Lung (tissue), 12 donors: Measurements from ENCODE around the gene LTA. TPM values are rescaled to one million over a fixed set of nuclear protein-coding genes. Genes with fewer than 3 reads are reported as not detected.

Experiments
- ATAC-seq: fragments of 200-7000 bp; cut with Tn5 transposase; one replicate; pipeline ENCODE4 v1.9.1; 2020; ENCODE audit warnings: moderate number of reproducible peaks; ENCODE audit not compliant: insufficient read depth, low FRiP score
- DNase-seq, 3 donors: peaks; one replicate each; pipeline ENCODE4 v3.0.0-alpha.2; 2013 to 2017
- H3K27ac ChIP-seq, 2 donors: one replicate each; pipeline ENCODE4 v1.5.1; 2013; ENCODE audit warnings: mild to moderate bottlenecking in 2 of 2, moderate library complexity in 2 of 2, control low read depth in 1 of 2, inconsistent platforms in 1 of 2, low read depth in 1 of 2, low read length in 1 of 2
- H3K27me3 ChIP-seq, 3 donors: one replicate each; pipeline ENCODE4 v1.5.1; 2013; ENCODE audit warnings: low read length in 2 of 3; ENCODE audit not compliant: control insufficient read depth in 3 of 3, insufficient read depth in 3 of 3
- H3K36me3 ChIP-seq, 4 donors: one replicate each; pipeline ENCODE4 v1.5.1; 2013; ENCODE audit warnings: low read length in 4 of 4, mild to moderate bottlenecking in 1 of 4, moderate library complexity in 1 of 4; ENCODE audit not compliant: control insufficient read depth in 4 of 4, insufficient read depth in 4 of 4
- H3K4me1 ChIP-seq, 5 donors: one replicate each; pipeline ENCODE4 v1.5.1; 2013; ENCODE audit warnings: low read length in 5 of 5, mild to moderate bottlenecking in 2 of 5, moderate library complexity in 1 of 5; ENCODE audit not compliant: control insufficient read depth in 5 of 5, insufficient read depth in 5 of 5
- H3K4me3 ChIP-seq: one replicate; pipeline ENCODE4 v1.5.1; 2013; ENCODE audit warnings: mild to moderate bottlenecking, control low read depth, moderate library complexity
- H3K9ac ChIP-seq, 2 donors: one replicate each; pipeline ENCODE4 v1.5.1; 2013; ENCODE audit warnings: low read length in 2 of 2, control low read depth in 1 of 2; ENCODE audit not compliant: insufficient read depth in 1 of 2
- H3K9me3 ChIP-seq, 4 donors: one replicate each; pipeline ENCODE4 v1.5.1; 2013; ENCODE audit warnings: low read length in 3 of 4, mild to moderate bottlenecking in 1 of 4, moderate library complexity in 1 of 4; ENCODE audit not compliant: control insufficient read depth in 4 of 4, insufficient read depth in 3 of 4
- WGBS, 2 donors: extraction: QIAGEN DNeasy Blood & Tissue Kit; methylation state at CpG; one replicate each; pipeline ENCODE4 v1.1.7; 2013; 5-methylcytosine and 5-hydroxymethylcytosine counted together
- polyA plus RNA-seq, 2 donors: library from polyadenylated mRNA; stranded (reverse); fragments of 200-250 nt; gene quantifications; one replicate each; pipeline ENCODE4 v1.2.1, GENCODE V29; 2013
- total RNA-seq, 2 donors: library from RNA; depleted of rRNA in 1 of 2; stranded (reverse); fragments of >200 nt in 1 of 2; gene quantifications; one replicate each; pipeline ENCODE4 v1.2.1, GENCODE V29; 2014 to 2021
- TF ChIP-seq, protein P1 (sequence below): IDR thresholded peaks from 2 replicates; pipeline ENCODE4 v1.5.1; 2012; ENCODE audit warnings: mild to moderate bottlenecking; ENCODE audit errors: control extremely low read depth, extremely low read depth
- donor health status: control.
- donor health status: control.
- donor health status: Bipolar disorder and iron deficiency.
- donor health status: healthy.
- donor health status: DM: yes; HTN: yes; CAD: no.

LTA gene
- total and polyA plus RNA-seq, 4 donors: 0.28 to 1.2 (median 0.47) TPM

DNA sequence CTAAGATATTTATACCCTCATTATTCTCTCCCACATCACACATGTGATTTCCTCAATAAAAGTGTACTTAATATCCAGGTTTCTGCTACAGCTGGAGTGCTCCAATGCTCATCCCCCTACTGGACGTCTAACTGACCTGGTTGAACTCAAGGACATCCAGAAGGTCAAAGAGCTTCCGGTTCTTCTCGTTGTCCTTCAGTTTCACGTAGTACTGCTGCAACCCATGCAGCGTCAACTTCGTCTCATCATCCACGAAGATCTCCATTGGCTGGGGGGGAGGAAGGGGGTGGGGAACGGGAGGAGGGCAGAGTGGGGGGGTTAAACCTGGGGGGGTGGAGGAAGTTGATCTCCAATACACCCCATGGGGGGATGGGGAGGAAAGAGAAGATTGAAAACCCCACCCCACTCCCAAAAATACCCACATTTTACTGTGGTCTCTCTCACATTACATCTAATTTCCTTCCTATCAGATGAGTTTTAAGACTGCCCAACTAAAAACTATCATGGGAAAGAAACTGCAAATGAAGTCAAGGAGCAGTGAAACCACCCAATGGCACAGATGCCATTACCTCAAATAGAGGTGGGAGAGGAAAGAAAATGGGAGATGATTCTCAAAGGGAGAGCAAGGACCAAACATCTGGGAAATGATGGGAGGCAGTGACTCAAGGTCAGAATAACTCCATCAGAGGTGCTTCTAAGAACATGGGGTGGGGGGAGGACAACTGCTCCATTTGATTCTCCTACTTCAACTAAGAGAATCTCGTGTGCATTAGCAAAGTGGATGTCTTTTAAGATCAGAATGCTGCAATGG, 39.2 kb upstream of the LTA start:
- 67 to 72% methylated on average over 9 of the region's 9 CpGs for WGBS, 2 donors
- TF ChIP-seq, protein P1, sequence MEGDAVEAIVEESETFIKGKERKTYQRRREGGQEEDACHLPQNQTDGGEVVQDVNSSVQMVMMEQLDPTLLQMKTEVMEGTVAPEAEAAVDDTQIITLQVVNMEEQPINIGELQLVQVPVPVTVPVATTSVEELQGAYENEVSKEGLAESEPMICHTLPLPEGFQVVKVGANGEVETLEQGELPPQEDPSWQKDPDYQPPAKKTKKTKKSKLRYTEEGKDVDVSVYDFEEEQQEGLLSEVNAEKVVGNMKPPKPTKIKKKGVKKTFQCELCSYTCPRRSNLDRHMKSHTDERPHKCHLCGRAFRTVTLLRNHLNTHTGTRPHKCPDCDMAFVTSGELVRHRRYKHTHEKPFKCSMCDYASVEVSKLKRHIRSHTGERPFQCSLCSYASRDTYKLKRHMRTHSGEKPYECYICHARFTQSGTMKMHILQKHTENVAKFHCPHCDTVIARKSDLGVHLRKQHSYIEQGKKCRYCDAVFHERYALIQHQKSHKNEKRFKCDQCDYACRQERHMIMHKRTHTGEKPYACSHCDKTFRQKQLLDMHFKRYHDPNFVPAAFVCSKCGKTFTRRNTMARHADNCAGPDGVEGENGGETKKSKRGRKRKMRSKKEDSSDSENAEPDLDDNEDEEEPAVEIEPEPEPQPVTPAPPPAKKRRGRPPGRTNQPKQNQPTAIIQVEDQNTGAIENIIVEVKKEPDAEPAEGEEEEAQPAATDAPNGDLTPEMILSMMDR: no peak
- peaks cover 39 to 60% (median 51%) of the 10 kb centered on the region in 4 donors for H3K36me3 ChIP-seq

DNA sequence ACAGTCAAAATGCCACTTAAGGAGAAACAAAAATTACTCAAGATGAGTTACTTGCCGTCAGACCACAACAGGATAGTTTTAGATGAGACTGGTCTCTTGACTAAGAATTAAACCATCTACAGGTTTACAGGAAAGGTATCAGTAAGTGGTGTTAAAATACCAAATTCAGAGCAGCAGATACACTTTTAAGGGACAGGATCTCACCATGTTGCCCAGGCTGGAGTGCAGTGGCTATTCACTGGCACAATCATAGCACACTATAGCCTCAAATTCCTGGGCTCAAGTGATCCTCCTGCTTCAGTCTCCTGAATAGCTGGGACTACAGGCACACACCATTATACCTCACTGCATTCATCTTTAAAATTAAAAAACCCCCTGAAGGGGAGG, 38.6 kb upstream of the LTA start:
- H3K9ac ChIP-seq: no peak overlapping the region
- H3K4me1 ChIP-seq: peaks cover 0 to 6% (median 0%) of the 10 kb centered on the region in 5 donors
- DNase-seq: no peak
- H3K27ac ChIP-seq: no peak overlapping the region
- H3K4me3 ChIP-seq: no peak overlapping the region
- WGBS, 2 donors: 82 to 90% methylated on average over 1 of the region's 1 CpG
- peaks cover 45 to 63% (median 54%) of the 10 kb centered on the region in 4 donors for H3K36me3 ChIP-seq
- H3K27me3 ChIP-seq: no peaks in the 10 kb centered on the region
- no peaks in the 10 kb centered on the region for H3K9me3 ChIP-seq
- no peak for ATAC-seq
- TF ChIP-seq, protein P1: no peak

More for the DNA sequence above, 39.2 kb upstream of the LTA start:
- peaks cover 0 to 6% (median 0%) of the 10 kb centered on the region in 5 donors for H3K4me1 ChIP-seq
- no peak for ATAC-seq
- no peak overlapping the region for H3K9ac ChIP-seq
- no peaks in the 10 kb centered on the region for H3K9me3 ChIP-seq
- H3K27ac ChIP-seq: no peak overlapping the region
- DNase-seq: no peak
- no peaks in the 10 kb centered on the region for H3K27me3 ChIP-seq
- H3K4me3 ChIP-seq: no peak overlapping the region

DNA sequence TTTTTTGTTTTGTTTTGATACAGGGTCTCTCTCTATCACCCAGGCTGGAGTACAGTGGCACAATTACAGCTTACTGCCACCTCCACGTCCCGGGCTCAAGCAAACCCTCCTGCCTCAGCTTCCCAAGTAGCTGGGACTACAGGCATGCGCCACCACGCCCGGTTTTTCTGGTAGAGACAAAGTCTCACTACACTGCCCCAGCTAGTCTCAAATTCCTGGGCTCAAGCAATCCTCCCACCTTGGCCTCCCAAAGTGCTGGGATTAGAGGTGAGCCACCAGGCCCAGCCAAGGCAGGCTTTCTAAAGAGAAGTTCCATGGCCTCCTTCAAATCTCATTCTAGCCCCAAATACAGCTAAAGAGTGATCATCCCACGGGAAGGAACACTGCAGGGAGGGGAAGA, 38.1 kb upstream of the LTA start:
- Histone ChIP-seq H3K4me1 (peaks cover 3 to 11% (median 5%) of the 10 kb centered on the region in 5 donors), H3K9me3 (no peaks in the 10 kb centered on the region), H3K27ac (no peak overlapping the region), H3K9ac (no peak overlapping the region), H3K27me3 (no peaks in the 10 kb centered on the region), H3K36me3 (peaks cover 50 to 69% (median 60%) of the 10 kb centered on the region in 4 donors), H3K4me3 (no peak overlapping the region)
- no peak for DNase-seq
- TF ChIP-seq, protein P1: no peak
- ATAC-seq: no peak
- 91 to 95% methylated on average over 6 of the region's 6 CpGs for WGBS, 2 donors
